ENCODE data around the gene SUGT1.

- TF ChIP-seq GATA2 (IDR thresholded peaks at IDR 0.05; ENCODE audit: low read depth, low read length) (peak; percentile 70), GATA3 (IDR thresholded peaks at IDR 0.05; ENCODE audit: low read depth, low read length) (no peak)
Observed at GRCh38 chr13:52749419-52749818, 96.8 kb downstream of the SUGT1 start.

All from SH-SY5Y (cell line).